ENCODE results near the gene KHDC3L. TPM values are rescaled to one million over a fixed set of nuclear protein-coding genes. Genes with fewer than 3 reads are reported as not detected.
A peak's percentile ranks its signal among the peaks of the same experiment; 100 is the strongest.
"Not testable (repeated sequence)": the region's sequence is repeated elsewhere in the genome, so short reads cannot be mapped to it uniquely, and the experiment has no call there.

The KHDC3L gene
- total RNA-seq, 1 experiment from 2014 or later: not detected

- TF ChIP-seq CTCF (IDR thresholded peaks at IDR 0.05; ENCODE audit: unreplicated experiment): no peak
- no peak for DNase-seq (ENCODE audit: unreplicated experiment)
- ChIA-PET CTCF (interaction anchor here (0.6 to 2.8 kb wide), 27 partner anchors 11 to 1010 kb away, joined by 3 to 40 read pairs (median 4); partner anchors contain the start of gene MTO1), POLR2A (interaction anchor here (1.0 to 2.0 kb wide), 4 partner anchors 35 to 200 kb away, joined by 3 to 16 read pairs (median 4); partner anchors contain the start of gene MTO1)
- no peaks in the 10 kb centered on the region for H3K36me3 Mint-ChIP-seq (ENCODE audit: insufficient read depth, unreplicated experiment)
- H3K27me3 Mint-ChIP-seq (ENCODE audit: insufficient read depth, unreplicated experiment): no peaks in the 10 kb centered on the region
- no peaks in the 10 kb centered on the region for H3K9me3 Mint-ChIP-seq (ENCODE audit: unreplicated experiment)
- peak overlapping the region; percentile 83 for H3K4me3 Mint-ChIP-seq (ENCODE audit: unreplicated experiment)
- H3K27ac Mint-ChIP-seq (ENCODE audit: low read depth, unreplicated experiment): peak overlapping the region; percentile 51
- BruUV-seq (replicated peaks): no TSS peak
- intact Hi-C loops (cut with micrococcal nuclease): loop anchor here (1.0 to 2.0 kb wide), 3 partner anchors 103 to 222 kb away; no protein-coding TSS in a partner anchor
- H3K4me1 Mint-ChIP-seq (ENCODE audit: insufficient read depth, unreplicated experiment): no peaks in the 10 kb centered on the region
Observed at GRCh38 chr6:73388433-73388799, 26.0 kb downstream of the KHDC3L start.

GRCh38 chr6:73388800-73389512, 26.5 kb downstream of the KHDC3L start:
- POLR2A ChIA-PET: interaction anchor here (0.7 to 2.0 kb wide), 5 partner anchors 36 to 200 kb away, joined by 3 to 16 read pairs (median 3); partner anchors contain the start of gene MTO1
- intact Hi-C loops (cut with micrococcal nuclease): loop anchor here (1.0 to 2.0 kb wide), 3 partner anchors 104 to 222 kb away; no protein-coding TSS in a partner anchor

GRCh38 chr6:73389854-73390253, 27.4 kb downstream of the KHDC3L start:
- CTCF ChIA-PET: interaction anchor here (0.7 to 2.8 kb wide), 6 partner anchors 9 to 103 kb away, joined by 3 to 40 read pairs (median 6); partner anchors contain the start of gene MTO1
- intact Hi-C loops (cut with micrococcal nuclease): loop anchor here (2.0 kb wide), 2 partner anchors 209 to 221 kb away; no protein-coding TSS in a partner anchor
- Mint-ChIP-seq H3K4me3 (ENCODE audit: unreplicated experiment) (no peak overlapping the region), H3K27me3 (ENCODE audit: insufficient read depth, unreplicated experiment) (no peaks in the 10 kb centered on the region), H3K9me3 (ENCODE audit: unreplicated experiment) (no peaks in the 10 kb centered on the region), H3K27ac (ENCODE audit: low read depth, unreplicated experiment) (no peak overlapping the region), H3K36me3 (ENCODE audit: insufficient read depth, unreplicated experiment) (no peaks in the 10 kb centered on the region), H3K4me1 (ENCODE audit: insufficient read depth, unreplicated experiment) (no peaks in the 10 kb centered on the region)
- BruUV-seq (replicated peaks): no TSS peak
- no peak for DNase-seq (ENCODE audit: unreplicated experiment)
- POLR2A ChIA-PET: interaction anchor here (0.6 to 2.0 kb wide), 2 partner anchors 72 to 264 kb away, joined by 3 to 16 read pairs; partner anchors contain the start of genes MTO1 and SLC17A5
- TF ChIP-seq CTCF (IDR thresholded peaks at IDR 0.05; ENCODE audit: unreplicated experiment): no peak

More at GRCh38 chr6:73388800-73389512, 26.5 kb downstream of the KHDC3L start:
- TSS peak; percentile 95 for BruUV-seq (replicated peaks)
- DNase-seq (ENCODE audit: unreplicated experiment): peak; percentile 74
- H3K4me1 Mint-ChIP-seq (ENCODE audit: insufficient read depth, unreplicated experiment): no peaks in the 10 kb centered on the region
- H3K27me3 Mint-ChIP-seq (ENCODE audit: insufficient read depth, unreplicated experiment): no peaks in the 10 kb centered on the region
- peak overlapping the region; percentile 83 for H3K4me3 Mint-ChIP-seq (ENCODE audit: unreplicated experiment)
- no peaks in the 10 kb centered on the region for H3K9me3 Mint-ChIP-seq (ENCODE audit: unreplicated experiment)
- no peaks in the 10 kb centered on the region for H3K36me3 Mint-ChIP-seq (ENCODE audit: insufficient read depth, unreplicated experiment)
- peak overlapping the region; percentile 51 for H3K27ac Mint-ChIP-seq (ENCODE audit: low read depth, unreplicated experiment)
- CTCF ChIA-PET: interaction anchor here (0.6 to 2.8 kb wide), 36 partner anchors 10 to 823 kb away, joined by 3 to 40 read pairs (median 4); partner anchors contain the start of genes EEF1A1 and MTO1
- peak; percentile 77 for TF ChIP-seq CTCF (IDR thresholded peaks at IDR 0.05; ENCODE audit: unreplicated experiment)

- no peaks in the 10 kb centered on the region for H3K9me3 Mint-ChIP-seq (ENCODE audit: unreplicated experiment)
- peak; percentile 53 for DNase-seq (ENCODE audit: unreplicated experiment)
- ChIA-PET POLR2A (no interaction called here), CTCF (interaction anchor here (1.1 to 1.7 kb wide), 3 partner anchors 53 to 70 kb away, joined by 4 to 6 read pairs (median 4); partner anchors contain the start of gene MTO1)
- no TSS peak for BruUV-seq (replicated peaks)
- intact Hi-C loops (cut with micrococcal nuclease): no loop called here
- no peak for TF ChIP-seq CTCF (IDR thresholded peaks at IDR 0.05; ENCODE audit: unreplicated experiment)
- H3K4me1 Mint-ChIP-seq (ENCODE audit: insufficient read depth, unreplicated experiment): no peaks in the 10 kb centered on the region
- H3K27ac Mint-ChIP-seq (ENCODE audit: low read depth, unreplicated experiment): no peak overlapping the region
- H3K27me3 Mint-ChIP-seq (ENCODE audit: insufficient read depth, unreplicated experiment): no peaks in the 10 kb centered on the region
- H3K4me3 Mint-ChIP-seq (ENCODE audit: unreplicated experiment): no peak overlapping the region
- H3K36me3 Mint-ChIP-seq (ENCODE audit: insufficient read depth, unreplicated experiment): no peaks in the 10 kb centered on the region
Observed at GRCh38 chr6:73391675-73392074, 29.2 kb downstream of the KHDC3L start.

GRCh38 chr6:73392188-73392587, 29.7 kb downstream of the KHDC3L start:
- H3K27ac Mint-ChIP-seq (ENCODE audit: low read depth, unreplicated experiment); BruUV-seq (replicated peaks); H3K4me1 Mint-ChIP-seq (ENCODE audit: insufficient read depth, unreplicated experiment); H3K4me3 Mint-ChIP-seq (ENCODE audit: unreplicated experiment); H3K27me3 Mint-ChIP-seq (ENCODE audit: insufficient read depth, unreplicated experiment); POLR2A ChIA-PET; intact Hi-C loops (cut with micrococcal nuclease); H3K9me3 Mint-ChIP-seq (ENCODE audit: unreplicated experiment); H3K36me3 Mint-ChIP-seq (ENCODE audit: insufficient read depth, unreplicated experiment): not testable (repeated sequence)
- CTCF ChIA-PET: interaction anchor here (0.6 kb wide), 1 partner anchor 541 kb away, joined by 4 read pairs; no protein-coding TSS in a partner anchor
- DNase-seq (ENCODE audit: unreplicated experiment): peak; percentile 61

Measured in MCF 10A (cell line).